ENCODE measurements around the gene ANAPC15. TPM values are rescaled to one million over a fixed set of nuclear protein-coding genes. Genes with fewer than 3 reads are reported as not detected.

ANAPC15 gene
- total and polyA plus RNA-seq, 9 of the 15 experiments (the other 6 are each of a cell fraction or from before 2014, with no cell fraction given), result 53.0 to 254 (median 75.7) TPM

DNA sequence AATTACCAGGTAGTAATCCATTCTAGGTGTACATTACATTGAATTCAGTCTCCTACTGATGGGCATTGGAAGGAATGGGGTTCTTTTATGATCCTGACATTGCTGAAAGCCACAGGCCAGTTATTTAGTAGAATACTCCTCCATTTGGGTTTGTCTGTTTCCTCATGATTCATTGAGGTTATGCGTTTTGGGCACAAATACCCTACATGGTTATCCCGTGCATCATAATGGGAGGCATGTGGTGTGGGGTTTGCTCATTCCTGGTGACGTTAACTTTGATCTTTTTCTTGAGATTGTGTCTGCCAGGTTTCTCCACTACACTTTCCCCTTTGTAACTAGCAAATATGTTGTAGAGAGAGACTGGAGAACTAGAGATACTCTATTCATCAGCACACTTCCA, 28.6 kb upstream of the ANAPC15 start (continued):
- TF ChIP-seq SMARCA5 (IDR thresholded peaks at IDR 0.05) (no peak), ZNF41 (CRISPR knock-in tag; conservative IDR thresholded peaks at IDR 0.05) (no peak), ZNF431 (CRISPR knock-in tag; IDR thresholded peaks at IDR 0.05) (no peak), FOXJ2 (tag; IDR thresholded peaks at IDR 0.05) (no peak), ZFP36 (IDR thresholded peaks at IDR 0.05; ENCODE audit: low read depth, low read length, partially characterized antibody) (no peak), RUNX1 (IDR thresholded peaks at IDR 0.05; ENCODE audit: low read depth) (no peak), SMAD4 (CRISPR knock-in tag; conservative IDR thresholded peaks at IDR 0.05) (no peak), ZBTB8A (IDR thresholded peaks at IDR 0.05; ENCODE audit: partially characterized antibody) (no peak), ZNF347 (CRISPR knock-in tag; IDR thresholded peaks at IDR 0.05; ENCODE audit: low read depth) (no peak), CHD4 (IDR thresholded peaks at IDR 0.05; ENCODE audit: insufficient read depth, insufficient replicate concordance, low read depth, low read length, poor library complexity, severe bottlenecking) (no peak), EZH2 (IDR thresholded peaks at IDR 0.05; ENCODE audit: borderline replicate concordance, low read depth, low read length) (no peak), ESRRB (CRISPR knock-in tag; IDR thresholded peaks at IDR 0.05; ENCODE audit: borderline replicate concordance) (no peak), DACH1 (IDR thresholded peaks at IDR 0.05; ENCODE audit: partially characterized antibody) (no peak), LEF1 (IDR thresholded peaks at IDR 0.05) (no peak), CREM (IDR thresholded peaks at IDR 0.05; ENCODE audit: low read depth) (peak; percentile 15; the same call in 1 of the 2 replicates), TAF15 (IDR thresholded peaks at IDR 0.05; ENCODE audit: low read depth, low read length) (no peak), FOSL1 (tag; conservative IDR thresholded peaks at IDR 0.05) (peak; percentile 59), HIVEP1 (CRISPR knock-in tag; IDR thresholded peaks at IDR 0.05) (no peak), CBFA2T2 (conservative IDR thresholded peaks at IDR 0.05) (no peak), POLR2AphosphoS5 (IDR thresholded peaks at IDR 0.05; ENCODE audit: control insufficient read depth, insufficient read depth, low read depth, low read length) (no peak), TGIF2 (CRISPR knock-in tag; IDR thresholded peaks at IDR 0.05) (no peak), BACH1 (tag; IDR thresholded peaks at IDR 0.05) (no peak; the same call in 1 of the 2 replicates)
- TF ChIP-seq, protein P1, sequence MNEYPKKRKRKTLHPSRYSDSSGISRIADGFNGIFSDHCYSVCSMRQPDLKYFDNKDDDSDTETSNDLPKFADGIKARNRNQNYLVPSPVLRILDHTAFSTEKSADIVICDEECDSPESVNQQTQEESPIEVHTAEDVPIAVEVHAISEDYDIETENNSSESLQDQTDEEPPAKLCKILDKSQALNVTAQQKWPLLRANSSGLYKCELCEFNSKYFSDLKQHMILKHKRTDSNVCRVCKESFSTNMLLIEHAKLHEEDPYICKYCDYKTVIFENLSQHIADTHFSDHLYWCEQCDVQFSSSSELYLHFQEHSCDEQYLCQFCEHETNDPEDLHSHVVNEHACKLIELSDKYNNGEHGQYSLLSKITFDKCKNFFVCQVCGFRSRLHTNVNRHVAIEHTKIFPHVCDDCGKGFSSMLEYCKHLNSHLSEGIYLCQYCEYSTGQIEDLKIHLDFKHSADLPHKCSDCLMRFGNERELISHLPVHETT (CRISPR knock-in tag; conservative IDR thresholded peaks at IDR 0.05 in 1 of 2, IDR thresholded peaks at IDR 0.05 in 1 of 2), result peak in 1 of 2 experiments; percentile 31; a peak in 1 of 4 replicates
- TF ChIP-seq, protein P2, sequence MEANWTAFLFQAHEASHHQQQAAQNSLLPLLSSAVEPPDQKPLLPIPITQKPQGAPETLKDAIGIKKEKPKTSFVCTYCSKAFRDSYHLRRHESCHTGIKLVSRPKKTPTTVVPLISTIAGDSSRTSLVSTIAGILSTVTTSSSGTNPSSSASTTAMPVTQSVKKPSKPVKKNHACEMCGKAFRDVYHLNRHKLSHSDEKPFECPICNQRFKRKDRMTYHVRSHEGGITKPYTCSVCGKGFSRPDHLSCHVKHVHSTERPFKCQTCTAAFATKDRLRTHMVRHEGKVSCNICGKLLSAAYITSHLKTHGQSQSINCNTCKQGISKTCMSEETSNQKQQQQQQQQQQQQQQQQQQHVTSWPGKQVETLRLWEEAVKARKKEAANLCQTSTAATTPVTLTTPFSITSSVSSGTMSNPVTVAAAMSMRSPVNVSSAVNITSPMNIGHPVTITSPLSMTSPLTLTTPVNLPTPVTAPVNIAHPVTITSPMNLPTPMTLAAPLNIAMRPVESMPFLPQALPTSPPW (CRISPR knock-in tag; IDR thresholded peaks at IDR 0.05), result 0 out of 2 replicates have a peak, but pooled peaks have one; percentile 22
